KBM-7 (cell line): Measurements from ENCODE around the gene CABLES2.

Experiments
- DNase-seq: peaks from one replicate; pipeline ENCODE4 v3.0.0-alpha.2; 2015
- in situ Hi-C: fragments of 300-500 bp; cut with MboI; formaldehyde crosslinking; loops from 2 replicates; pipeline ENCODE4 v1.14.3; 2020; ENCODE audit warnings: low sequenced_read_pairs, low pct_unique_long_range_greater_than_20kb, mixed read lengths

Gene CABLES2

DNA sequence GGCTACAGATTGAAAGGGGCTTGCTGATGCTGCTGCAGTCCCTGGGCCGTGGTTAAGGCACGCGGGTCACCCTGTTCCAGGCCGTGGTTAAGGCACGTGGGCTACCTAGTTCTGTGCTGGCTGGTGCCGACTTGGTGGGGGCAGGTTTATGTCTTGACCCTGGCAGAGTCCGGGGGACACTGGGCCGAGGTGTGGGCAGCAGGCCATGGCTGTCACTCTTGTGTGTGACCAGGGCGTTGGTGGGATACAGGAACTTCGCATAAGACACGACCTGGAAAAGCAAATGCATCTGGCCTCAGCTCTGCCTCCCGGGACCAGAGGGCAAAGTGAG lies 13.8 kb downstream of the CABLES2 start:
- DNase-seq, result no peak
- in situ Hi-C loops, result loop anchor here (25.0 kb wide), 1 partner anchor 381 kb away; no protein-coding TSS in a partner anchor

DNA sequence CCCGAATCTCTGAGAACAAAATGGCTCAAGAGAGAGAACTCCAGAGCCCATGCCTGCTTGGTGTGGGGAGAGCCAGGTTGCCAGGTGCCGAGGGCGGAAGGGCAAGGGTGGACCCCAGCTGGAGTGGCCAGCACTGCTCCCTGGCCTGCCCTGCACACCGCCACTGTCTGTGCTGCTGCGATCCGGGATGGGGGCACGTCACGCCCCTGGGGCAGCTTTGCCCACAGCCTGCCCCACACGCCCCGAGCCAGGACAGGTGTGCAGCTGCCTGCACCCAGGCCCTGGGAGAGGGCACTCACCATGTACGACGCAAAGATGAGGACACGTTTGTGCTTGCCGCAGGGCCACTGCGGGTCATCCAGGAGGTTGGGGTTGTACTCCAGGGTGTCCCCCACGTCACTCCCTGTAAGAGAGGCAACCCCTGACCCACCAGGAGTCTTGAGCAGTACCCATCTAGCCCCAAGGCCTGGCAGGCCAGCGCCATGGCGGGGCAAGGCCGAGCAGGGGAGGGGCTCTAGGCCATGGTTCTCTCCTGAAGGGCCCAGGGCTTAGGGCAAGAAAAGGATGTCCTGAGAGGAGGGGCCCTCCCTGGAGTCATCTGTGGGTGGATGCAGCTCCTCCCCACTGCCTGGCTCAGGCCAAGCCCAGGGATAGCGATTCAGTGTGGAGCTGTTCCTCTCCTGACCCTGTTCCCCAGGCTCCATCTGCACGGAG lies 14.3 kb downstream of the CABLES2 start:
- in situ Hi-C loops, result loop anchor here (25.0 kb wide), 1 partner anchor 380 kb away; no protein-coding TSS in a partner anchor
- DNase-seq, result no peak

DNA sequence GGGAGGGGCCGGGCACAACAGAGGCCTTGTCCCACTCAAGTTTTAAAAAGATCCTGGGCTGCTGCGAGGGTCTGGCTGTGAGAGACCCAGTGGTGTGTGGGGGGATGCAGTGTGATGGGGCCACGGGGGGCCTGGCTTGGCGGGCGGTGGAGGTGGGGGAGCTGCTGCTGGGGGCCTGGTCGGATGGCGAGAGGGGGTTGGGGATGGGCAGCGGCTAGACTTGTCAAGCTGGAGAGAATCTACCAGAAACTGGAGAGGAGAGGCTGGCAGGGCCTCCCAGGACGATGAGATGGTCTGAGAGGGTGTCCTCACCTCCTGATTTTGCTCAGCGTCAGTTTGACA lies 15.0 kb downstream of the CABLES2 start:
- no peak for DNase-seq
- in situ Hi-C loops, result loop anchor here (25.0 kb wide), 1 partner anchor 380 kb away; no protein-coding TSS in a partner anchor

DNA sequence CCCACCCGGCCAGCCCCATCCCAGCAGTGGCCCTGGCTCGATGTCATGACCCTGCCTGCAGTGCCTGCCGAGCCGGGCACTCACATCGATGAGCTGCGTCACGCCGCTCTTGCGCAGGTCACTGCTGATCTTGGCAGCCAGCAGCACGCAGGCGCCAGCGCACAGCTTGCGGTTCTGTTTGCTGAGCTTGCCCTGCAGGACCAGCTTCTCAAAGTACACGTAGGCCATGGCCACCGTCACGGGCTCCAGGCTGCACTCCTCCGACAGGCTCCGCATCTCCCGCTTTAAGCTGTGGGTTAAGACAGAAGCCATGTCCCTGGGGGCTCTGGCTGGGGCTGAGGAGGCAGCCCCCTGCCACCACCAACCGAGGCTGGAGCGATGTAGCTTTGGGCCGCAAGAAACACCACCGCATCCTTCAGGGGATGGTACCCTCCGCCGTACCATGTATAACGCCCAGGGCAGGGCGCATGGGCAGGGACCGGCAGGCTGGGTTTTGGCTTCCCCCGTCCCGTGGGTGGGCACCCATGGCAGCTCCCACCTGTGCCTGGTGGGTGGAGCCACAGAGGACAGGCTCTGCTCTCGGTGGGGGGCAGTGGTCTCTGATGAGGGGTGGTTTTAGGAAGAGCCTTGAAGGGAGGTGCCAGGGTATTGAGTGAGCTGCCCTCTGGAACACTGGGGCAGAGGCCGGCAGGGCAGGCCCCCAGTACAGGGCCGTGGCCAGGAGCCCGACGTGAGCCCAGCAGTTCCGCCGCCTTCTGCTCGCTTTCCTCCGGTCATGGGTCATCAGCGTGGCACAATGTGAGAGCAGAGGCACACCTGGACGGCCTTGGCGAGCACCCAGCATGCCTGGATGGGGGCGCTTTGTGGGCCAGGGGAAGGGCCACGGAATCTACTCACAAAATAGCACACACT lies 15.7 kb downstream of the CABLES2 start:
- no peak for DNase-seq
- in situ Hi-C loops, result loop anchor here (25.0 kb wide), 1 partner anchor 379 kb away; no protein-coding TSS in a partner anchor

DNA sequence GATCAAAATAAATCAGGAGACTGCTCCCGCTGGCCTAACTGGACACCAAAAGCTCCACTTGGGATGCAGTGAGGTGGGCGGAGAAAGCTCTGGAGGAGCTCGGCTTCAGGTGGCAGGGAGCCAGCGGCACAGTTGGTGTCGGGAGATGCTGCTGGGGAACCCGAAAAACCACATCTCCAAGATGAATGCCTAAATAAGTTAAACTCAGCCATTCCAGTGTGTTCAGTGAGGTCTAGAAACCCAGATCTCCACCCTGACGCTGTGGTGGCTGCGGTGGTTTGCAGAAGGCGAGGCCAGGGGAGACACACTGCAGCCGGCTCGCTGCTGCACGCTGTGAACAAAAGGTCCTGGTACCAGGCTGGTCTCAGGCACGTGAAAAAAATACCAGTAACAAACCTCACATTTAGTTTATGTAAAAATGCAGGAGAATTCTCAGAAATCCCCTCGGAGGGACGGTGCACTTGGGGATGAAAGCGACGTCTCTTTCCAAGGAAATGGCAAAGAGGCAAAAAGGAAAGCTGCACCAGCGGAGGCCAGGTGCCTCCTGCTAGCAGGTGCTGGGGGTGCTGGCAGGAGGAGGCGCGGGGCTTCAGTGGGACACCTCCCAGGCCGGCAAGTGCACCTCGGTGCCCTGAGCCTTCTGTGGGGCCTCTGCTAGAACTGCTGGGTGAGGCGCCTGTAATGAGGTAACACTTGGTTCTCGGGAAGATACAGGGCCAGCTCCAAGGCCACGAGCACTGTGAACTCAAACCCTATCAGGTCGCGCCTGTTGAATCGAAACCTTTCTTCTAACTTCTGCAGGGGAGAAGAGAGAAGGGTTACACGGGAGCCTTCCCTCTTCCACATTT lies 16.5 kb downstream of the CABLES2 start:
- in situ Hi-C loops, result loop anchor here (25.0 kb wide), 1 partner anchor 378 kb away; no protein-coding TSS in a partner anchor
- no peak for DNase-seq

DNA sequence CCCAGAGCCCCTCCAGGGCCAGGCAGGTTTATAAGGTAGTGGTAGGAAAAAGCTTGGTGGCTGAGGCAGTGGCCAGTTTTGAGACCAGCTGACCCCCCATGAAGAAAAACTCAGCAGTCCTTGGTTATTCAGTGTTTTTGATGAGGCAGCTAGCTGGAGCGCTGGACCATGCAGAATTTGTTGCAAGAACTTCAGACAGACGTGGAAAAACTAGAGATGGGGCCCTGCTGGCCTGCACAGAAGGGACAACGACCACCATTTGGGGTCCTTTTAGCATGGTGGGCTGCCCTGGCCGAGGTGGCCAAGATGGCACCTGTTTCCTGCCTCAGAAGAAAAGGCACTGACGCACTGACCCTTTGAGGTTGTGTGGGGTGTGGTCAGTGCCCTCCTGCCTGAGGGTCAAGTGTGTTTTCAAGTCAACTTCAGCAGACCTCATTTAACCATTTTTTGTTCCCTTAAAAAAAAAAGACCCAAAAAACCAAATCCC lies 17.4 kb downstream of the CABLES2 start:
- DNase-seq, result no peak
- in situ Hi-C loops, result loop anchor here (25.0 kb wide), 1 partner anchor 377 kb away; no protein-coding TSS in a partner anchor

DNA sequence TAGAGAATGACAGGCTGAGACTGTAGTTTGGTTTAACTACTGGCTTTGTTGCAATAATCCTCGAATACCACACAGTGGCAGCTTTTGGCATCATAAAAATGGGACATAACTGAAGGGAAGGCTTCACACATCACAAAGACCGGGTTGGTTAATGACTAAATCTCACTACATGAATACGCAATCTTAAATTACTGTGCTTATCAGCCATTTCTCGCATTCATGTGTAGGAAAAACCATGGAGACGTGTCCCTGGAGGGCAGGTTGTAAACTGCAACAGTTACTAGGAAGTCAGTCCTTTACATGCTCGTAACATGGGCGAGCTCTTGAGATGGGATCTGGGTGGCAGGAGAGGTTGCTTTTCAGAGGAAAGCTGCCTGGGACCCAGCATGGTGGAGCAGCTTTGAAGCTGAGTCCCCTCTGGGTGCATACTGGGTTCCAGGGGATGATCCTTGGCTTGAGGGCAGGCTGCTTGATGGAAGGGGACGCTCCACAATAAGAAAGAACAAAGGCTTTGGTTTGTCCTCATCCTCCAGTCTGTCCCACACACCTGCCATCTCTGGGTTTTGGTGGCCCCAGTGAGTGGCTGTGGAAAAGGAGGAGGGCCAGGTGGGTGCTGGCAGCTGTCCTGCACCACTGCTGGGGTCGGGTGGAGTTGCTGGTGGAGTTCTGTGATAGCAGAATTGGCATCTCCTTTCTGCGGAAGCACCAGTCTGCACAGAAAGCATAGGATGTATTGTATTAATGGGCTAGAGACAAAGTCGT lies 18.1 kb downstream of the CABLES2 start:
- DNase-seq, result no peak
- in situ Hi-C loops, result loop anchor here (25.0 kb wide), 1 partner anchor 377 kb away; no protein-coding TSS in a partner anchor

DNA sequence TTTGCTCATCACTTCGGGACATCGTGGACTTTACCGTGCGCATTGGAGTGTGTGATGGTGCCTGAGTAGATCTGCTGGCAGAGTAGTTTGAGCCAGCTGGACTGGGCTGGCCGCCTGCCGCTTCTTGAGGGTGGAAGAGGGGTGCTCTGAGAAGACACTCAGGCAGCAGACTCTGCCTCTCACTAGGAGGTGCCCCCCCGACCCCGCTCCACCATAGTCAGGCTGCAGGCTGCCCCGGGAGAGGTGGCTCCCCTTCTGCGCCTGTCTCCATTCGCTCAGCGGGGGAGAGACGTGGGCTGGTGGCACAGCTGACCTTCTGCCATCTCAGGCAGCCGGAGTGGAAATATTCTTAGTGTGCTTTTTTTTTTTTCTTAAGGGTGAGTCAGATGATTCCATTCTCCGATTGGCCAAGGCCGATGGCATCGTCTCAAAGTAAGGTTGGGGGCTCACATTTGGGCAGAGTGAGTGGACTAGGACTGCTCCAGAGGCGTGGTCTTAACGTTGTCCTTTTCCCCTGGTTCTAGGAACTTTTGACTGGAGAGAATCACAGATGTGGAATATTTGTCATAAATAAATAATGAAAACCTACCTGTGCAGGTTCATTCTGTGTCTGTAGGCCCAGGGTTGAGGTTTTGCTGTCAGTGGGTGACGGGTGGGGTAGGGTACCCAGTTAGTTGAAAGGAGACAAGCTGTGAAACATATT lies 19.0 kb downstream of the CABLES2 start:
- DNase-seq, result no peak
- in situ Hi-C loops, result loop anchor here (25.0 kb wide), 1 partner anchor 376 kb away; no protein-coding TSS in a partner anchor

DNA sequence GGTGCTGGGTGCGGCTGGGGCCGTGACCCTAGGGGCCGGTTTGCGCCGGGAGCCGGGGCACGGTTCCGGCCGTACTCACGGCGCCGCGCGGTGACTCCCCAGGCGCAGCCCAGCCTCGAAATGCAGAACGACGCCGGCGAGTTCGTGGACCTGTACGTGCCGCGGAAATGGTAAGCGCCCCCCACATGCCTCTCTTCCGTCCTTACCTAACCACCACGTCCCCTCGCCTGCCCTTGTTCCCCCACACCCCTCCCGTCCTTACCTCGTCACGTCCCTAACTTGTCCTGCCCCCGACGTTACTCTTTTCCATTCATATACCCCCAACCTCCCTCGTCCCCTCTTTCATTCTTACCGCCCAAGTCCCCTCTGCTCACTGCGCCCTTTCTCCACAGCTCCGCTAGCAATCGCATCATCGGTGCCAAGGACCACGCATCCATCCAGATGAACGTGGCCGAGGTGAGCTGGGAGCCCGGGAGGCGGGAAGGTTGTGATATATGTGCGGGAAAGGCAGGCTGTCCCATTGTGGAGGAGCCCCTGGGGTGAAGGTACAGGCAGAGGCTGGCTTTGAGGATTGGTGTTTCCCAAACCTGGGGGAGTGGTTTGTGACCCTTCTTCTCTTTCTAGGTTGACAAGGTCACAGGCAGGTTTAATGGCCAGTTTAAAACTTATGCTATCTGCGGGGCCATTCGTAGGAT lies 19.7 kb downstream of the CABLES2 start:
- in situ Hi-C loops, result loop anchor here (25.0 kb wide), 1 partner anchor 375 kb away; no protein-coding TSS in a partner anchor
- no peak for DNase-seq

DNA sequence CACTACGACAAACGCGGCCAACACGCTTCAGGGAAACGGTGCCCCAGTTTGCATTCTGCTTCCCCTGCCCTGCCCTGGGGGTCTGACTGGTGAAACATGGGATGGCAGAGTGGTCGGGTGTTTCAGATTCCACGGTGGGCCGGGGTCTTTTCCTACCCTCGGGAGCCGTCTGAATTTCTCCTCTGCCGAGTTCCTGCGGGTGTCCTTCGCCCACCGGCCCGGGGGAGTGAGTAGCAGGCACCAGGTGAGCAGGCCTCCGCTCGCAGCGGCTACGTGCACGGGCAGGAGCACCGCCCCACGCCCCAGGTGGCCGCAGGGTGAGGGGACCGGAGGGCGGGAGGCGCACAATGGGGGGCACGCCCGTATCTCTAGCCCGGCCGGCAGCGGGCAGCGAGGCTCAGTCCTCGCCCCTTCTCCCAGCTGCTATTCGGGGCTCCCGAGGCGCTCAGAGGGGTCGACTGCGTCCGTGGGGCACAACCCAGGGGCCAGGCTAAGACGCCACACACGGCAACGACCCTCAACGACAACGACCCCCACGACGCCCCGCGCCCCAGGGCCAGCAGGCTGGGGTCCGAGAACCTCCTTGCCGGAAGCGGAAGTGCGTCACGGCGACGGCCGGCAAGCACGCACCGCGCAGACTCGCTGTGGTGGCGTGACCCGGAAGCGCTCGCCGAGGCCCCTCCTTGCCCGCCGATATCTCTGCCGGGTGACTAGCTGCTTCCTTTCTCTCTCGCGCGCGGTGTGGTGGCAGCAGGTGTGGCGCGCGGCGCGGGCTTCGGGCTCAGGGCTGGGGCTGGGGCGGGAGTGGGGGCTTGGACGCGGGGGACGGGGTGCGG lies 20.5 kb downstream of the CABLES2 start, which contains the start of gene RPS21:
RPS21 (plus strand) TSS at position 721 of the 836 bp plus-strand sequence. CDS start 236 bp downstream, outside the sequence.
- in situ Hi-C loops, result loop anchor here (25.0 kb wide), 1 partner anchor 374 kb away; no protein-coding TSS in a partner anchor
- DNase-seq, result peak; percentile 92

DNA sequence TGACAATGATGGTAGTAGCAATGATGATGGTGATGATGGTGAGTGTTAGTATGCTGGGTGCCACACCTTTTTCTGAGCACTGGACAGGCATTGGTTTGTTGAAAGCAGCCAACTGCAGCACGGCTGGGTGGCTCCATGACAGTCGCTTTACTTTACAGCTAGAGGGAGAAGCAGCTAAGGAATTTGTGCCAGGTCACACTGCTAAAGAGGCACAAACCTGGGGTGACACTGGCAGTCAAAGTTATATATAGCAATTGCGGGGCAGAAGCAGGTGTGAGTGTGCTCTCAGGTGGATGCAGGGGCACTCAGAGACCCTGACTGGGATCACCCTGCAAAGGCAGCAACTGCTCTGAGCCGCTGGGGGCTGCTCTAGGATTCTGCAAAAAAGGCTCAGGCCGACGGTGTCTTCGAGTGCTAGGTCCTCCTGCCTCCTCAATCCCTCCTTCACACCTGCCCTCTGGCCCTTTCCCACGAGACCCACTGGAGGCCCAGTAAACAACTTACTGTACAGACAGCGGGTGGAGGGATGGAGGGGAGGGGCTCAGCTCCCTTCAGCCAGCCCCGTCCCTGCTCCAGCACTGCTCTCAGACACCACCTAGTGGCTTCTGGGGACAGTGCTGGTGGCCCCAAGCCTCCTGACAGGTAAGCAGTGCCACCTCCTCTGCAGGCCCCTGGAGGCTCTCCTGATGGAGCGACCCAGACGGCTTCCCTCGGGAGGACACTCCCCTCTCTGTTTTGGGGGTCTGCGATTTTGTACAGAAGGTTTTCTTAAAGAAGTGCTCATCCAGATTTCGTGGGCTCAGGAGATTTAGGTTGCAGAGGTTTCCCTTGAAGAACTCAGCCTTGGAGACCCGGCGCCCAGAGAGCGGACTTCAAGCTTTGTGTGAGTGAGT lies 24.5 kb downstream of the CABLES2 start:
- in situ Hi-C loops, result loop anchor here (25.0 kb wide), 1 partner anchor 370 kb away; no protein-coding TSS in a partner anchor
- peak; percentile 85 for DNase-seq

DNA sequence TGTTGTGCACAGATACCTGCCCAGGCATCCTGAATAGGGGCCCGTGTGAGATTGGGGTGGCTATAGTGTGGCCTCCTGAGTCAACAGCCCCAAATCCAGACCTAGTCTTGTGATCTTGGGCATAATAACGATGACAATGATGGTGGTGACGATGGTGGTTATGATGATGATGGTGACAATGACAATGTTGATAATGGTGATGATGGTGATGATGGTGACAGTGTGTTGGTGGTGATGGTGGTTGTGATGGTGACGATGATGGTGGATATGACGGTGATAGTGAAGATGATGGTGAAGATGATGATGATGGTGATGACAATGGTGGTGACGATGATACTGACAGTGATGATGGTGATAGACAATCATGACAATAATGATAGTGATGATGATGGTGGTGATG lies 25.2 kb downstream of the CABLES2 start:
- no peak for DNase-seq
- in situ Hi-C loops, result loop anchor here (25.0 kb wide), 1 partner anchor 370 kb away; no protein-coding TSS in a partner anchor

DNA sequence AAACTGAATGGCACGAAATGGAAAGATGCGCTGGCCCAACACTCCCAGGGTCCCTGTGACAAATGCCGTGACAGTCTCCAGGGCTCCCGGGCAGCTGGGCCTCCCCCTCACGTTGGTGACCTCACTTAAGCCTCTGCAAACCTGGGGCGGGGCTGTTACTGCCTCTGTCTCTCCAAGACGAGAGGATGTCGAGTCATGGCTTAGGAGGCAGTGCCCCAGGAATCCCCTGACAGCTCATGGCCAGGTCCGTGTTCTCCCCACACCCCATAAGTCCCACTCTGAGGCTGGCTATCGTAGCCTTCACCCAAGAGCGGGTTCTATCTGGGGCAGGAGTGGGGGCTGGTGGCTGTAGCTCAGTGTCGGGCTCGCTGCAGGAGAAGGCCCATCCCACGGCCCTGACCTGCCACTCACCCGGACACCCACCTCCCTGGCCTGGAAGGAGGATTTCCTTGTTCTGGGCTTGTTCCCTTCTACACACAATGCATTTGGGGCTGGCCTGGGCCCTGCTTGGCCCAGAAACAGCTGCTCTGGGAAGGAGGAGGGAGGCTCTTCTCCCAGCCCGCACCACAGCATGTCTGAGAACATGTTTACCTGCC lies 25.8 kb downstream of the CABLES2 start:
- DNase-seq, result no peak
- in situ Hi-C loops, result loop anchor here (25.0 kb wide), 1 partner anchor 369 kb away; no protein-coding TSS in a partner anchor

DNA sequence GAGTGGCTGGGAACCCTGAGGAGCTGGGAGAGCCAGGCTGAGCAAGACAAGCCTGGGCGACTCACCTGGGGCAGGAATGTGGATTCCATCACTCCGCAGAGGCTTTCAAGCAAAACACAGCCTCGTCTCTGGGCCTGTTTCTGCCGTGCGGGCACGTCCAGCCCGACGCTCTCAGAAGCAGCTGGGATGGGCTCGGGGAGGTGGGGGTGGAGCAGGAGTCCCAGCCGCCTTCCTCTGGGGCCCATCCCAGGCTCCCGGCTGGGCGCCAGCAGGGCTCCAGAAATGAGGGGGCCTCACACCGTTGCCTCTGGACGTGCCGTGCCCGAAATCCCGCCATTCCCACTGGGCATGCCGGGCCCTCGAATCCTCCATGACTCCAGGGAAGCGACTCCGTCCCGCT lies 28.9 kb downstream of the CABLES2 start:
- DNase-seq, result no peak
- in situ Hi-C loops, result loop anchor here (25.0 kb wide), 1 partner anchor 366 kb away; no protein-coding TSS in a partner anchor
